Thyroid gland (tissue), 4 donors: ENCODE data around the gene NXPH1.

ENCODE experiments used
- CTCF ChIP-seq, 6 experiments: fragments of 200-600 bp in 3 of 6; fragments of 450-650 bp in 3 of 6; sonication (generic) in 3 of 6; IDR thresholded peaks; one replicate each; pipeline ENCODE4 v1.5.1; 2016 to 2019; ENCODE audit warnings: antibody characterized with exemption in 6 of 6, mild to moderate bottlenecking in 2 of 6, inconsistent platforms in 1 of 6, moderate library complexity in 1 of 6
- POLR2A ChIP-seq, 2 donors: fragments of 450-650 bp; IDR thresholded peaks; one replicate each; pipeline ENCODE4 v1.6.1; 2017; ENCODE audit warnings: antibody characterized with exemption in 2 of 2, mild to moderate bottlenecking in 2 of 2, moderate library complexity in 1 of 2

DNA sequence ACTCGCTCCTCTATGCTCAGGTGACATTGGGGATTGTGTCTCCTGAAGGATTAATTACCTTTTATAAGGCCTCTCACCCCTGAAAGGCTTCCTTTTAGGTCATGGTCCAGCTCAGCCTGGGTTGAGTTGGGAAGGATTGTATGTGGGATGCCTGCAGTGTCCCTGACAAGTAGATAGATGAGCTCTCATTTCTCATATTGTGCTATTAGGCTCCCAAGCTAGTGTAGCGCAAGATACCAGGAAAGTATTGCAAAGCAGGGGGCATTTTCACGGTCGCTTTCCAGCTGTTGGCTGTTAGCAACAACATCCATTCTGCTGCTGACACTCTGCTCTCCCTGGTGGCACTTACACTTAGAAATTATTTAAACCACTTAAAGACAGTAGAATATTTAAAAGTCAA is 31.9 kb downstream of the NXPH1 start:
- TF ChIP-seq CTCF (IDR thresholded peaks at IDR 0.05) (no peak), POLR2A (IDR thresholded peaks at IDR 0.05) (no peak)
